ENCODE results near the gene TF. TPM values are rescaled to one million over a fixed set of nuclear protein-coding genes. Genes with fewer than 3 reads are reported as not detected.

The TF gene
- total and polyA plus RNA-seq, 2 of the 8 experiments (the other 6 are each of a cell fraction or from before 2014, with no cell fraction given) = 0.02 to 0.26 TPM

DNA sequence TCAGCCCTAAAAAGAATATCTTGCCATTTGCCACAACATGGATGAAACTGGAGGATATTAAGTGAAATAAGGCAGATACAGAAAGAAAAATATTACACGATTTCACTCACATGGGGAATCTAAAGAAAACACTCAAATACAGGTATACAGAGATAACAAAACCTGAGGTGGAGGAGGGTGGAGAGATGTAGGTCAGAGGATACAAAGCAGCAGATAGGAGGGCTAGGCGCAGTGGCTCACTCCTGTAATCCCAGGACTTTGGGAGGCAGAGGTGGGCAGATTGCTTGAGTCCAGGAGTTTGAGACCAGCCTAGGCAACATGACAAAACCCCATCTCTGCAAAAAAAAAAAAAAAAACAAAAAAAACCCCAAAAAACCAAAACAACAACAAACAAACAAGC lies 36.3 kb downstream of the TF start:
- no peak overlapping the region for H3K27ac ChIP-seq (ENCODE audit: low read depth, low read length)
- CTCF ChIA-PET (ENCODE audit: partially characterized antibody) = interaction anchor here (0.6 kb wide), 1 partner anchor 99 kb away, joined by 5 read pairs; no protein-coding TSS in a partner anchor
- H3K14ac ChIP-seq (ENCODE audit: insufficient read length) = no peak overlapping the region
- WGBS, 2 experiments (ENCODE audit: extremely low coverage in 1 of 2, insufficient coverage in 1 of 2, insufficient read length in 1 of 2, insufficient replicate concordance in 2 of 2, low coverage in 1 of 2, low lambda C conversion rate in 2 of 2, missing lambda C conversion rate in 1 of 2) = 88% methylated on average over 2 of the region's 2 CpGs; no CpG with 5 or more reads in 1 of the 2 experiments
- H4K20me1 ChIP-seq (replicated peaks in 1 of 2; ENCODE audit: control insufficient read depth in 1 of 2, insufficient read depth in 2 of 2, low read length in 2 of 2) = no peaks in the 10 kb centered on the region
- H3K79me1 ChIP-seq (ENCODE audit: low read depth, low read length) = no peaks in the 10 kb centered on the region
- H3K79me2 ChIP-seq (ENCODE audit: control insufficient read depth in 1 of 2, insufficient read depth in 2 of 2, low read length in 2 of 2) = no peaks in the 10 kb centered on the region
- H3K36me3 ChIP-seq (ENCODE audit: control insufficient read depth in 2 of 4, insufficient read depth in 4 of 4, low read length in 3 of 4) = no peaks in the 10 kb centered on the region; a peak in 1 of 8 replicates
- no peak overlapping the region for H2BK20ac ChIP-seq (ENCODE audit: low read length)
- H2BK12ac ChIP-seq (ENCODE audit: low read depth, low read length) = no peak overlapping the region
- peaks cover 0 to 6% (median 0%) of the 10 kb centered on the region in 4 experiments; a peak in 1 of 7 replicates for H3K4me1 ChIP-seq (replicated peaks in 1 of 4; ENCODE audit: control insufficient read depth in 3 of 4, insufficient read depth in 4 of 4, low read length in 3 of 4)
- no peak overlapping the region for H2AFZ ChIP-seq (ENCODE audit: low read length)
- H2AK5ac ChIP-seq (ENCODE audit: low read depth, low read length) = no peak overlapping the region
- H3K27me3 ChIP-seq (replicated peaks in 1 of 4; ENCODE audit: control insufficient read depth in 3 of 4, extremely low read depth in 1 of 4, insufficient read depth in 3 of 4, low read length in 3 of 4) = no peaks in the 10 kb centered on the region
- POLR2A ChIA-PET (ENCODE audit: partially characterized antibody) = no interaction called here
- no peak overlapping the region for H3K4me2 ChIP-seq (ENCODE audit: insufficient read depth in 1 of 2, low read depth in 2 of 2, low read length in 2 of 2)
- no peak overlapping the region for H4K5ac ChIP-seq (ENCODE audit: insufficient read length, low read depth, low read length)
- no peak for FAIRE-seq
- H3K18ac ChIP-seq (ENCODE audit: extremely low read depth, low read length) = no peak overlapping the region
- no peak overlapping the region for H2BK5ac ChIP-seq (ENCODE audit: low read depth, low read length)
- DNase-seq (ENCODE audit: low read depth in 1 of 2, low spot score in 2 of 2) = no peak
- H3K9ac ChIP-seq (replicated peaks in 1 of 4; ENCODE audit: extremely low read depth in 1 of 4, low read depth in 3 of 4, low read length in 3 of 4) = no peak overlapping the region
- no peak overlapping the region for H2BK15ac ChIP-seq (ENCODE audit: low read length)
- H2BK120ac ChIP-seq (replicated peaks; ENCODE audit: low read depth, low read length) = no peak overlapping the region
- no peak overlapping the region for H4K8ac ChIP-seq (ENCODE audit: extremely low read depth, insufficient read depth, low read length)
- H3K9me3 ChIP-seq (ENCODE audit: insufficient read depth in 2 of 2, low read depth in 1 of 2, low read length in 1 of 2) = peaks cover 3 to 10% of the 10 kb centered on the region in 2 experiments; a peak in 2 of 4 replicates
- H3K56ac ChIP-seq (replicated peaks; ENCODE audit: insufficient read length, low read depth, low read length) = no peak overlapping the region
- no peak overlapping the region for H4K91ac ChIP-seq (replicated peaks; ENCODE audit: insufficient read length, low read length)
- no peak overlapping the region for H3K4me3 ChIP-seq (ENCODE audit: extremely low read depth in 1 of 4, insufficient read depth in 2 of 4, low read depth in 3 of 4, low read length in 4 of 4)
- H3K23me2 ChIP-seq (ENCODE audit: low read depth, low read length) = no peaks in the 10 kb centered on the region
- no peak overlapping the region for H3K23ac ChIP-seq (ENCODE audit: insufficient read length)
- no peak overlapping the region for H3K4ac ChIP-seq (replicated peaks; ENCODE audit: insufficient read length, low read depth, low read length)
- TF ChIP-seq NANOG (IDR thresholded peaks at IDR 0.05; ENCODE audit: insufficient read depth, low read depth, low read length, poor library complexity, severe bottlenecking) = no peak
- TF ChIP-seq RFX5 (IDR thresholded peaks at IDR 0.05; ENCODE audit: borderline replicate concordance, low read depth, low read length) = no peak
- TF ChIP-seq SP1 (IDR thresholded peaks at IDR 0.05; ENCODE audit: low read depth, low read length) = no peak
- TF ChIP-seq, protein P1, sequence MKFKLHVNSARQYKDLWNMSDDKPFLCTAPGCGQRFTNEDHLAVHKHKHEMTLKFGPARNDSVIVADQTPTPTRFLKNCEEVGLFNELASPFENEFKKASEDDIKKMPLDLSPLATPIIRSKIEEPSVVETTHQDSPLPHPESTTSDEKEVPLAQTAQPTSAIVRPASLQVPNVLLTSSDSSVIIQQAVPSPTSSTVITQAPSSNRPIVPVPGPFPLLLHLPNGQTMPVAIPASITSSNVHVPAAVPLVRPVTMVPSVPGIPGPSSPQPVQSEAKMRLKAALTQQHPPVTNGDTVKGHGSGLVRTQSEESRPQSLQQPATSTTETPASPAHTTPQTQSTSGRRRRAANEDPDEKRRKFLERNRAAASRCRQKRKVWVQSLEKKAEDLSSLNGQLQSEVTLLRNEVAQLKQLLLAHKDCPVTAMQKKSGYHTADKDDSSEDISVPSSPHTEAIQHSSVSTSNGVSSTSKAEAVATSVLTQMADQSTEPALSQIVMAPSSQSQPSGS (IDR thresholded peaks at IDR 0.05; ENCODE audit: low read length) = no peak
- TF ChIP-seq CREB1 (IDR thresholded peaks at IDR 0.05) = no peak
- TF ChIP-seq SRF (IDR thresholded peaks at IDR 0.05; ENCODE audit: low read depth, low read length) = no peak
- TF ChIP-seq TAF7 (optimal IDR thresholded peaks at IDR 0.05; ENCODE audit: borderline replicate concordance, low read depth, low read length) = no peak
- TF ChIP-seq BCL11A (IDR thresholded peaks at IDR 0.05; ENCODE audit: low read depth in 2 of 2, low read length in 2 of 2) = no peak
- no peak for TF ChIP-seq RXRA (IDR thresholded peaks at IDR 0.05; ENCODE audit: insufficient read depth, low read depth, low read length)
- TF ChIP-seq ZNF274 (IDR thresholded peaks at IDR 0.05; ENCODE audit: borderline replicate concordance, extremely low read depth, low read length) = no peak
- TF ChIP-seq BACH1 (IDR thresholded peaks at IDR 0.05; ENCODE audit: low read length) = no peak
- TF ChIP-seq SIRT6 (IDR thresholded peaks at IDR 0.05; ENCODE audit: low read length) = no peak
- no peak for TF ChIP-seq FOSL1 (IDR thresholded peaks at IDR 0.05; ENCODE audit: insufficient read depth, low read depth, low read length)
